ENCODE data around the gene CREBBP. TPM values are rescaled to one million over a fixed set of nuclear protein-coding genes. Genes with fewer than 3 reads are reported as not detected.

Gene CREBBP
- total RNA-seq, 1 experiment from 2014 or later, result 79.1 TPM

DNA sequence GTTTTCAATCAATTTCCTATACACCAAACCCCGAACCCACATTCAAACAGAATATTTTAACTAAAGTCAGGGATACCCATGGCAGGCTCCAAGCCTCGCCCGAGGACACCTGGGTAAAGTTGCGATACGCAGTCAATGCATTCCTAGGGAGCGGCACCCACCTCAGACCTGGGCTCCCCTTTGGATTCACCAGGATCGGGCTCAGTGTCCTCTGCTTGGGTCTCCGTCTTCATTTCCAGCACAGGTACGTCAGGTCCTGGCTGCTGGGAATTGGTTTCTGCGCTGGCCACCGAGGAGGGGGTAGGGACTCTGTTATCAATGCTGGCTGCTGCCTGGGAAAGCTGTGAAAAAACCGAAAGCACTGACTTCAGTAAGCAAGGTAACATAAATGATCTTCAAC lies 111.5 kb downstream of the CREBBP start:
- no CpG with 5 or more reads among the region's 12 CpGs for WGBS (ENCODE audit: extremely low coverage, insufficient read length, low lambda C conversion rate)
- Histone ChIP-seq H2BK12ac (ENCODE audit: insufficient read length, low read depth, low read length) (no peak overlapping the region), H4K8ac (replicated peaks; ENCODE audit: insufficient read length, low read depth, low read length) (no peak overlapping the region), H2BK15ac (ENCODE audit: low read depth, low read length) (no peak overlapping the region), H2BK5ac (ENCODE audit: insufficient read length, low read length) (no peak overlapping the region), H3K27ac (ENCODE audit: insufficient read length, low read depth, low read length) (no peak overlapping the region), H4K20me1 (ENCODE audit: control insufficient read depth, insufficient read depth, insufficient read length) (no peaks in the 10 kb centered on the region), H2BK20ac (ENCODE audit: low read depth, low read length, poor library complexity, severe bottlenecking) (no peak overlapping the region), H3K4me2 (ENCODE audit: insufficient read depth, insufficient read length, low read length) (no peak overlapping the region), H2AFZ (ENCODE audit: low read length) (no peak overlapping the region), H3K9ac (ENCODE audit: extremely low read depth, insufficient read length, low read length) (no peak overlapping the region), H3K23ac (ENCODE audit: insufficient read length, low read depth, low read length) (no peak overlapping the region), H3K23me2 (ENCODE audit: insufficient read length, low read depth, low read length, poor library complexity, severe bottlenecking) (peaks cover 2% of the 10 kb centered on the region), H3K27me3 (ENCODE audit: insufficient read depth, low read length) (no peaks in the 10 kb centered on the region), H4K91ac (ENCODE audit: insufficient read length, low read depth, low read length) (no peak overlapping the region), H4K5ac (ENCODE audit: insufficient read length, low read depth, low read length) (no peak overlapping the region), H2BK120ac (ENCODE audit: low read depth, low read length, poor library complexity, severe bottlenecking) (no peak overlapping the region), H3K79me1 (ENCODE audit: insufficient read depth, low read depth, low read length, poor library complexity, severe bottlenecking) (no peaks in the 10 kb centered on the region), H3K4me1 (ENCODE audit: insufficient read depth, low read length) (no peaks in the 10 kb centered on the region), H3T11ph (ENCODE audit: low read length) (no peak overlapping the region), H3K4ac (ENCODE audit: low read depth, low read length) (no peak overlapping the region), H3K56ac (ENCODE audit: insufficient read length, low read depth, low read length) (no peak overlapping the region), H3K18ac (ENCODE audit: insufficient read length, low read depth, low read length) (no peak overlapping the region), H2AK5ac (ENCODE audit: insufficient read length, low read length) (no peak overlapping the region), H3K79me2 (ENCODE audit: insufficient read depth, low read length) (no peaks in the 10 kb centered on the region), H3K14ac (ENCODE audit: insufficient read depth, low read length) (no peak overlapping the region), H3K9me3 (ENCODE audit: control insufficient read depth, low read depth, low read length) (no peaks in the 10 kb centered on the region)
- Mint-ChIP-seq H3K36me3 (ENCODE audit: insufficient read depth in 1 of 3, low read depth in 3 of 3) (peaks cover 28 to 84% (median 67%) of the 10 kb centered on the region in 3 experiments; a peak in 6 of 7 replicates), H3K4me3 (no peak overlapping the region), H3K9me3 (no peaks in the 10 kb centered on the region), H3K27ac (peak overlapping the region in 1 of 3 experiments; percentile 63; a peak in 3 of 7 replicates), H3K4me1 (no peaks in the 10 kb centered on the region), H3K27me3 (ENCODE audit: low read depth) (no peaks in the 10 kb centered on the region)
- DNase-seq, result peak; percentile 9
- no peak for TF ChIP-seq CTCF (conservative IDR thresholded peaks at IDR 0.05)

All from H9 (cell line).